HepG2 (cell line): ENCODE measurements around the gene CCDC142. TPM values are rescaled to one million over a fixed set of nuclear protein-coding genes. Genes with fewer than 3 reads are reported as not detected.

ENCODE experiments used
- AHR ChIP-seq: IDR thresholded peaks from 2 replicates; pipeline ENCODE4 v1.6.1; 2018; ENCODE audit warnings: missing genetic modification reagents, missing compliant biosample characterization
- FOXO1 ChIP-seq: sonication (generic); formaldehyde crosslinking; IDR thresholded peaks from 2 replicates; pipeline ENCODE4 v1.4.0; 2020; ENCODE audit warnings: missing genetic modification reagents
- GABPA ChIP-seq, 2 experiments: IDR thresholded peaks; 2 replicates each; pipeline ENCODE4 v1.6.1; 2011 to 2016; ENCODE audit warnings: low read depth in 2 of 2, low read length in 1 of 2, missing biosample characterization in 1 of 2, missing genetic modification characterization in 1 of 2
- JUND ChIP-seq: sonication (generic); formaldehyde crosslinking; IDR thresholded peaks from 2 replicates; pipeline ENCODE4 v1.8.0; 2022; ENCODE audit warnings: mild to moderate bottlenecking, missing genetic modification reagents
- MAF1 ChIP-seq: sonication (generic); formaldehyde crosslinking; IDR thresholded peaks from 2 replicates; pipeline ENCODE4 v1.5.0; 2020; ENCODE audit warnings: missing genetic modification reagents, borderline replicate concordance
- MATR3 ChIP-seq: sonication (generic); formaldehyde crosslinking; IDR thresholded peaks from 2 replicates; pipeline ENCODE4 v1.4.0; 2020; ENCODE audit warnings: missing genetic modification reagents
- NFKB2 ChIP-seq: sonication (generic); formaldehyde crosslinking; IDR thresholded peaks from 2 replicates; pipeline ENCODE4 v1.4.0; 2020; ENCODE audit warnings: missing genetic modification reagents, borderline replicate concordance
- SMARCC2 ChIP-seq: fragments of 450-650 bp; IDR thresholded peaks from 2 replicates; pipeline ENCODE4 v1.6.1; 2017; ENCODE audit warnings: antibody characterized with exemption, mild to moderate bottlenecking
- SNAPC2 ChIP-seq: sonication (generic); formaldehyde crosslinking; IDR thresholded peaks from 2 replicates; pipeline ENCODE4 v1.8.1; 2022; ENCODE audit warnings: mild to moderate bottlenecking, missing genetic modification reagents
- TEAD2 ChIP-seq: sonication (generic); formaldehyde crosslinking; IDR thresholded peaks from 2 replicates; pipeline ENCODE4 v1.9.0; 2021; ENCODE audit warnings: missing genetic modification reagents
- YY1 ChIP-seq: IDR thresholded peaks from 2 replicates; pipeline ENCODE4 v1.6.1; 2011; ENCODE audit warnings: low read length, low read depth, moderate library complexity, mild to moderate bottlenecking; ENCODE audit not compliant: insufficient read depth, insufficient replicate concordance
- ZC3H4 ChIP-seq: sonication (generic); formaldehyde crosslinking; IDR thresholded peaks from 2 replicates; pipeline ENCODE4 v1.4.0; 2020; ENCODE audit warnings: missing genetic modification reagents, borderline replicate concordance
- ZNF12 ChIP-seq: sonication (generic); formaldehyde crosslinking; IDR thresholded peaks from 2 replicates; pipeline ENCODE4 v1.5.0; 2020; ENCODE audit warnings: missing genetic modification reagents
- ZNF260 ChIP-seq: sonication (generic); formaldehyde crosslinking; IDR thresholded peaks from 2 replicates; pipeline ENCODE4 v1.4.0; 2020; ENCODE audit warnings: missing genetic modification reagents, low read depth, mild to moderate bottlenecking, borderline replicate concordance
- ZNF326 ChIP-seq: sonication (generic); formaldehyde crosslinking; IDR thresholded peaks from 2 replicates; pipeline ENCODE4 v1.4.0; 2020; ENCODE audit warnings: missing genetic modification reagents, borderline replicate concordance
- ZNF337 ChIP-seq: sonication (generic); formaldehyde crosslinking; IDR thresholded peaks from 2 replicates; pipeline ENCODE4 v1.5.1; 2020; ENCODE audit warnings: missing genetic modification reagents, low read depth, mild to moderate bottlenecking, borderline replicate concordance
- ZNF713 ChIP-seq: sonication (generic); formaldehyde crosslinking; IDR thresholded peaks from 2 replicates; pipeline ENCODE4 v1.4.0; 2020; ENCODE audit warnings: mild to moderate bottlenecking, missing genetic modification reagents
- ZNF761 ChIP-seq: sonication (generic); formaldehyde crosslinking; conservative IDR thresholded peaks from 2 replicates; pipeline ENCODE4 v1.4.0; 2020; ENCODE audit warnings: mild to moderate bottlenecking, missing genetic modification reagents
- polyA plus RNA-seq, 8 experiments: library from polyadenylated mRNA; depleted of rRNA in 3 of 8; stranded (reverse) in 7 of 8; unstranded in 1 of 8; fragments of >200 nt; fragmentation: Illumina TruSeq in 4 of 8; extraction: Trizol in 4 of 8; gene quantifications; 2 replicates each; pipeline versions ENCODE4 v1.2.1 to v1.2.3, GENCODE V29; 2011 to 2016; ENCODE audit warnings: low read depth in 4 of 8, missing spikeins in 1 of 8, mixed read lengths in 1 of 8; ENCODE audit not compliant: insufficient read depth in 1 of 8
- total RNA-seq, 5 experiments: library from RNA; depleted of rRNA; stranded (reverse); fragments of >200 nt; fragmentation: Illumina TruSeq; extraction: Trizol; gene quantifications; 2 replicates each; pipeline ENCODE4 v1.2.3, GENCODE V29; 2016; ENCODE audit warnings: low read depth in 1 of 5
- TF ChIP-seq, protein P1 (sequence below): sonication (generic); formaldehyde crosslinking; IDR thresholded peaks from 2 replicates; pipeline ENCODE4 v1.9.0; 2021; ENCODE audit warnings: missing genetic modification reagents, mild to moderate bottlenecking, borderline replicate concordance
- TF ChIP-seq, protein P2 (sequence below): sonication (generic); formaldehyde crosslinking; conservative IDR thresholded peaks from 2 replicates; pipeline ENCODE4 v1.8.0; 2022; ENCODE audit warnings: mild to moderate bottlenecking, moderate library complexity, missing genetic modification reagents
- TF ChIP-seq, protein P3 (sequence below): sonication (generic); formaldehyde crosslinking; IDR thresholded peaks from 2 replicates; pipeline ENCODE4 v1.8.1; 2023; ENCODE audit warnings: mild to moderate bottlenecking, missing genetic modification reagents
- TF ChIP-seq, protein P4 (sequence below): sonication (generic); formaldehyde crosslinking; IDR thresholded peaks from 2 replicates; pipeline ENCODE4 v1.5.0; 2020; ENCODE audit warnings: mild to moderate bottlenecking, missing genetic modification reagents
- TF ChIP-seq, protein P5 (sequence below): IDR thresholded peaks from 2 replicates; pipeline ENCODE4 v1.6.1; 2012; ENCODE audit warnings: inconsistent platforms

CCDC142 gene
- total and polyA plus RNA-seq, 2 of the 13 experiments (the other 11 are each of a cell fraction or from before 2014, with no cell fraction given), result 14.7 to 30.4 TPM

DNA sequence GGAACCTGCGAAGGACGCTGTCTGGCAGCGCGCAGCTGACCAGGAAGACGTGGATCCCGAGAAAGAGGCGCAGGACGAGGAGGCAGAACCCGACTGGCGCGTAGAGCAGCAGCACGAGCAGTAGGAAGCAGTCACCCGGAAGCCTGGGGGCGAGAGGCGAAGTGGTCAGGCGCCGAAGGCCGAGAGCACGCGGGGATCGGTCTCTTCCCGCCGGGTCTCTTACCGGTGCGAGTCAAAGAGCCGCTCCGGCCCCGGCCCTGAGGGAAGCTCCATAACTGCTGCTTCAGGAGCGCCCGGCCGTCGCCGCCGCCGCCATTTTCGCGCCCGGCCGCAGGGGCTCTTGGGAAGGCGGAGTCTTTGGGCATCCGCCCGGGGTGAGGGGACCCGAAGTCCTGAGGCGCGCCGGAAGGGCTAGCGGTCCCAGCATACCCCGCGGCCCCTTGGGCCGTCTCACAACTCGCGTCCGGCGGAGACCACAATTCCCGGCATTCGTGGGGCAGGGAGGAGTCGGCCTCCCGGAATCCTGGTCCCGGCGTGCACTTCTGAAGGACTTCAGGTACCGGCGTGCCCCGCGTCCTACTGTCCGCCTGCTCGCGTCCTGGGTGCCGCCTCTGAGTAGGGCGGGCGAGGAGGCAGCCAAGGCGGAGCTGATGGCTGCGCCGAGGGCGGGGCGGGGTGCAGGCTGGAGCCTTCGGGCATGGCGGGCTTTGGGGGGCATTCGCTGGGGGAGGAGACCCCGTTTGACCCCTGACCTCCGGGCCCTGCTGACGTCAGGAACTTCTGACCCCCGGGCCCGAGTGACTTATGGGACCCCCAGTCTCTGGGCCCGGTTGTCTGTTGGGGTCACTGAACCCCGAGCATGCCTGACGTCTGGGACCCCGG is 46.8 kb upstream of the CCDC142 start, which contains the start of the genes AUP1 and HTRA2 (continued):
- TF ChIP-seq, protein P1, sequence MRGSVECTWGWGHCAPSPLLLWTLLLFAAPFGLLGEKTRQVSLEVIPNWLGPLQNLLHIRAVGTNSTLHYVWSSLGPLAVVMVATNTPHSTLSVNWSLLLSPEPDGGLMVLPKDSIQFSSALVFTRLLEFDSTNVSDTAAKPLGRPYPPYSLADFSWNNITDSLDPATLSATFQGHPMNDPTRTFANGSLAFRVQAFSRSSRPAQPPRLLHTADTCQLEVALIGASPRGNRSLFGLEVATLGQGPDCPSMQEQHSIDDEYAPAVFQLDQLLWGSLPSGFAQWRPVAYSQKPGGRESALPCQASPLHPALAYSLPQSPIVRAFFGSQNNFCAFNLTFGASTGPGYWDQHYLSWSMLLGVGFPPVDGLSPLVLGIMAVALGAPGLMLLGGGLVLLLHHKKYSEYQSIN (CRISPR knock-in tag), result no peak
- TF ChIP-seq ZC3H4 (CRISPR knock-in tag) (0 out of 2 replicates have a peak, but pooled peaks have one; percentile 3), SMARCC2 (no peak), SNAPC2 (CRISPR knock-in tag) (no peak), MATR3 (no peak), TEAD2 (CRISPR knock-in tag) (no peak), FOXO1 (CRISPR knock-in tag) (peak; percentile 4), ZNF713 (CRISPR knock-in tag) (no peak), ZNF761 (CRISPR knock-in tag) (peak; percentile 85), ZNF12 (no peak), YY1 (peak; percentile 99), ZNF326 (CRISPR knock-in tag) (0 out of 2 replicates have a peak, but pooled peaks have one; percentile 35), MAF1 (peak; percentile 51), ZNF260 (CRISPR knock-in tag) (no peak), AHR (no peak), NFKB2 (CRISPR knock-in tag) (peak; percentile 91; the same call in 1 of the 2 replicates), JUND (CRISPR knock-in tag) (peak; percentile 22; the same call in 1 of the 2 replicates), GABPA (IDR thresholded peaks at IDR 0.05; ENCODE audit: low read depth, low read length) (peak; percentile 87), GABPA (CRISPR knock-in tag; IDR thresholded peaks at IDR 0.05; ENCODE audit: low read depth) (peak; percentile 93), ZNF337 (peak; percentile 8; the same call in 1 of the 2 replicates)
- TF ChIP-seq, protein P2, sequence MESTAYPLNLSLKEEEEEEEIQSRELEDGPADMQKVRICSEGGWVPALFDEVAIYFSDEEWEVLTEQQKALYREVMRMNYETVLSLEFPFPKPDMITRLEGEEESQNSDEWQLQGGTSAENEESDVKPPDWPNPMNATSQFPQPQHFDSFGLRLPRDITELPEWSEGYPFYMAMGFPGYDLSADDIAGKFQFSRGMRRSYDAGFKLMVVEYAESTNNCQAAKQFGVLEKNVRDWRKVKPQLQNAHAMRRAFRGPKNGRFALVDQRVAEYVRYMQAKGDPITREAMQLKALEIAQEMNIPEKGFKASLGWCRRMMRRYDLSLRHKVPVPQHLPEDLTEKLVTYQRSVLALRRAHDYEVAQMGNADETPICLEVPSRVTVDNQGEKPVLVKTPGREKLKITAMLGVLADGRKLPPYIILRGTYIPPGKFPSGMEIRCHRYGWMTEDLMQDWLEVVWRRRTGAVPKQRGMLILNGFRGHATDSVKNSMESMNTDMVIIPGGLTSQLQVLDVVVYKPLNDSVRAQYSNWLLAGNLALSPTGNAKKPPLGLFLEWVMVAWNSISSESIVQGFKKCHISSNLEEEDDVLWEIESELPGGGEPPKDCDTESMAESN (CRISPR knock-in tag), result peak; percentile 78
- TF ChIP-seq, protein P3, sequence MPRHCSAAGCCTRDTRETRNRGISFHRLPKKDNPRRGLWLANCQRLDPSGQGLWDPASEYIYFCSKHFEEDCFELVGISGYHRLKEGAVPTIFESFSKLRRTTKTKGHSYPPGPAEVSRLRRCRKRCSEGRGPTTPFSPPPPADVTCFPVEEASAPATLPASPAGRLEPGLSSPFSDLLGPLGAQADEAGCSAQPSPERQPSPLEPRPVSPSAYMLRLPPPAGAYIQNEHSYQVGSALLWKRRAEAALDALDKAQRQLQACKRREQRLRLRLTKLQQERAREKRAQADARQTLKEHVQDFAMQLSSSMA (CRISPR knock-in tag), result peak; percentile 90
- TF ChIP-seq, protein P4, sequence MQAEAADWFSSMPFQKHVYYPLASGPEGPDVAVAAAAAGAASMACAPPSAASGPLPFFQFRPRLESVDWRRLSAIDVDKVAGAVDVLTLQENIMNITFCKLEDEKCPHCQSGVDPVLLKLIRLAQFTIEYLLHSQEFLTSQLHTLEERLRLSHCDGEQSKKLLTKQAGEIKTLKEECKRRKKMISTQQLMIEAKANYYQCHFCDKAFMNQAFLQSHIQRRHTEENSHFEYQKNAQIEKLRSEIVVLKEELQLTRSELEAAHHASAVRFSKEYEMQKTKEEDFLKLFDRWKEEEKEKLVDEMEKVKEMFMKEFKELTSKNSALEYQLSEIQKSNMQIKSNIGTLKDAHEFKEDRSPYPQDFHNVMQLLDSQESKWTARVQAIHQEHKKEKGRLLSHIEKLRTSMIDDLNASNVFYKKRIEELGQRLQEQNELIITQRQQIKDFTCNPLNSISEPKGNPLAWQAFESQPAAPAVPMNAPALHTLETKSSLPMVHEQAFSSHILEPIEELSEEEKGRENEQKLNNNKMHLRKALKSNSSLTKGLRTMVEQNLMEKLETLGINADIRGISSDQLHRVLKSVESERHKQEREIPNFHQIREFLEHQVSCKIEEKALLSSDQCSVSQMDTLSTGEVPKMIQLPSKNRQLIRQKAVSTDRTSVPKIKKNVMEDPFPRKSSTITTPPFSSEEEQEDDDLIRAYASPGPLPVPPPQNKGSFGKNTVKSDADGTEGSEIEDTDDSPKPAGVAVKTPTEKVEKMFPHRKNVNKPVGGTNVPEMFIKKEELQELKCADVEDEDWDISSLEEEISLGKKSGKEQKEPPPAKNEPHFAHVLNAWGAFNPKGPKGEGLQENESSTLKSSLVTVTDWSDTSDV (CRISPR knock-in tag), result peak; percentile 65; the same call in 1 of the 2 replicates
- TF ChIP-seq, protein P5, sequence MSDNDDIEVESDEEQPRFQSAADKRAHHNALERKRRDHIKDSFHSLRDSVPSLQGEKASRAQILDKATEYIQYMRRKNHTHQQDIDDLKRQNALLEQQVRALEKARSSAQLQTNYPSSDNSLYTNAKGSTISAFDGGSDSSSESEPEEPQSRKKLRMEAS, result peak; percentile 64
